IPS DF 19.7 (cell line): ENCODE measurements around the gene SSBP3.

Source experiments
- DNase-seq: peaks from one replicate; pipeline ENCODE4 v3.0.0-alpha.2; 2013; ENCODE audit warnings: low read depth, low spot score

SSBP3 gene

DNA sequence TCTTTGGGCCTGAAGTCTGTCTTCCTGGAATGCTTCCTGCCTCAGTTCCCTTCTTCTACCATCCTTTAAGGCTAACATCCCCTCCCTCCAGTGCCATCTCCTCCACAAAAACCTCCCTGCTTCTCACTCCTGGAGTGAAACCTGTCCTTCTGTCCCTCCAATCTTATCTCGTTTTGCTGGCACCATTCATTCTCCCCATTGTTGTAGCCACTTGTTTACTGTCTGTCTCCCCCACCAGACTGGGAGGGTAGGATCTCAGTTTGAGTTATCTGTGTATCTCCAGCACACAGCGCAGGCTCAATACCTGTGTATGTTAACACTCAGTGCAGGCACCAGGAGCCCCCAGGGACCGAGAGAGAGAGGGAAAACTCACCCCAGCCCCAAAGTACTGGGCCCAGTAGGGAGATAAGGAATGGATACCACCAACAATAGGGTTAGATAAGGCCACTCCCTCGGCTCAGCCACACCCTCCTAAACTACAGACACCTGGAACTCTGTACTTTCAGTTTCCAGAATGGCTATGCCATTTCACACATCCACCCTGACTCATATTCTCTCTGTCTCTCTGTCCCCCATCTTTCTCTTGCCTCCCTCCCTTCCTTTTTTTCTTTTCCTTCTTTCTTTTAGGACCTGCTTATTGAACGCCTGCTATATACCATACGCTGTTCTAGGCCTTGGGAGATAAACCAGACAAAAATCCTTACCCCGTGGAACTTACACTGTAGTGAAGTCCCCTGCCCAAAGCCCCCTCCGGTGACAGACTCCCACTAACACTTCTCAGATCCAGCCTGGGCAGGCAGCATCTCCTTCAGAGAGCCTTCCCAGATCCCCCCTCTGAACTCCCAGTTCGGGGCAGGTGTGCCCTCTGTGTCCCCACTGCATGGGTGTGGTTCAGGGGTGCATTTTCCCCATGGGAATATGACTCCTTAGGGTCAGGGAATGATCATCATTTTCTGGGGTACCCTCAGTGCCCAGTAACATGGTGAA, 3.3 kb upstream of the SSBP3 start:
- DNase-seq: no peak

DNA sequence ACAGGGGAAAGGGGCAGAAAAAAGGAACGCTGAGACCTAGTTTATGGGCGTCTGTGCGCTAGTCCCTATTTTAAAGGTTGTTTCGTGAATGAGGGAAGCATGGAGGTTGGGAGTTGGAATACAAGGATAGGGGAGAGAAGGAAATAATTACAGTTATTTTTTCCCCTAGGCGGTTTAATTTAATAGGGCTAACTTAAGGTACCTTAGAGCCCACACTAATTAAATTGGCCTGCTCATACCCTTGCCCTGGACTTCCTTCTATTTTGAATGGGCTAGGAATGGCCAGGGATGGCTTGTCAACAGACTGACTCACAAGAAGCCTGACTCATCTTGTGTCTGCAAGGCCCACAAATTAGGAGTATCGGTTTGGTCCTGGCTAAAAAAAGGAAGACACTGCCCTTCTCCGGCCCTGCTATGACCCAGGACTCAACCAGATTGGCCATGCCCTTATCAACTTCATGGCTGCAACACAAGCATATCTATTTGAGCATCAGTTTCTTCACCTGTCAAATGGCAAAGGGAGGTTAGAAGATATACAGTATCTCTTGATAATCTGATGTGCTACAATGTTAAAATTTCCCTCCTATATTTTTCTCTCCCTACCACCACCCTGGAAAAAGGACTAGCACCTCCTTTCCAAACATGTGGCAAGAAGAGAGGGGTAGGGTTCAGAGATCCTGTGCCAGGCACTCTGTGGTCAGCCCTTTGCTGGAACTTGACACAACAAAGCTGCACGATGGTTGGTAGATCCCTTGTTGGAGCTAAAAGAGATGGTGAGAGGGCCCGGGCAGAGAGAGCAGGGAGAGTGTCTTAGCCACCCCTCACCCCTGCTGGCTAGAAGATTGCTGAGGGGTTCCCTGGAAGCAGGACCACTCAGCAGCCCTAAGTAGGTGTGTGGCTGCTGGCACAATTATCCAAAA, 2.2 kb upstream of the SSBP3 start:
- DNase-seq: no peak

DNA sequence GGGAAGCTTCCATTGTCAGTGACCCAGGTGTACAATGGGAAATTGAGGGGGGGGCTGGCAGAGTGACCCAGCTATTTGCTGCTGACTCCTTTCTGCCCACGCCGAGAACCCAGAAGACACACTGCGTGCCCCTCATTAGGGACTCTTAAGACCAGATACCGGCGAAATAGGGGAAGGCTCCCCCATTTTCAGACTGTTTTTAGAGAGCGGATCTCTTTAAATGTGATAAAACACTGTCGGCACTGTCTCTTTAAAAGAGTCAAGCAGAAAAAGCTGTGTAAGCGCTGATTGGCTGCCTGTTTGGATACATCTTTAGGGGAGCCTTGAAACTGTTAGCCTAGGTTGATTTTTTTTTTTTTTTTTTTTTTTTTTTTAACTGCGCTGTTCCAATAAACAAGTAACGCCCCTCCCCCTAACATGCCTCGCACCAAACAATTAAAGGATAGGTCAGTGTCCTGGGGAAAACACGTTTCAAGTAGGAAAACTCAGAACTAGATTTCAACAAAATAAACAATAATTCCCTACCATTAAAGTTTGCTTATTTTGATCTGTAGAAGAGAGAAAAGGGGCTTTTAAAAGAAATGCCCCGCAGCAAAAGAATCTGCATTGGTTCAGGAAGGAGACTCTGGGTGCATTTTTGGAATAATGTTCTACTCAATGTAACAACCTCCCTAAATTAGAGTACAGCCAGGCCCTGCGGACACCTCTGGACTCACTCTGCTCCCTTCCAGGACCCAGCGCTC, 1.4 kb upstream of the SSBP3 start:
- DNase-seq: peak; percentile 85

DNA sequence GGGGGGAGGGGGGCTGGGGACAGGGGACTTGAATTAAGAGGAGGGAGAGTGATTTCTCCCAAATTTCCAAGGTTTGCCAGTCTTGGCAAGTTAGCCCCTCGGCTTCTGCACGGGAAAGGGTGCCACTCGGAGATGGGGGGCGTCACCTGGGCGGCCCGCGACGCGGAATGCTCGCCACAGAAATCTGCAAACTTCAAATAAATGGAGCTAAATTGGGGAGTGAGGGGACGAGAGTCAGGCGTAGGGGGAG, 885 bp upstream of the SSBP3 start:
- no peak for DNase-seq

DNA sequence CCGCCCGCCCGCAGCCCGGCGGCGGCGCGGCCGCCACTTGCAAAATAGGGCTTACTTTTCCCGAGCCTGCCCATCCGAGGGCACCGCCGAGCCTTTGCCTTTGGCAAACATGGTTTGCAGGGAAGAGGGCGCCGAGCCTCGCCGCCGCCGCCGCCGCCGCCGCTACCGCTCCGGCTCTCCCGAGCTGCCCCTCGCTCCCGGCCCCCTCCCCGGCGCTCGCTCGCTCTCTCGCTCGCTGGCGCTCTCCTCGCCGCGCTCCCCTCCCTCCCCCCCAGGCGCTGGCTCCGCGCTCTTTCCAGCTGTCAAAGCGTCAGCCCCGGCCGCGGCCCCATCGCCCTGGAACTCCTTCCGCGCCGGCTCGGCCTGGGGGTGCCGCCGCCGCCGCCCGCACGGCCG, 298 bp downstream of the SSBP3 start:
- no peak for DNase-seq

DNA sequence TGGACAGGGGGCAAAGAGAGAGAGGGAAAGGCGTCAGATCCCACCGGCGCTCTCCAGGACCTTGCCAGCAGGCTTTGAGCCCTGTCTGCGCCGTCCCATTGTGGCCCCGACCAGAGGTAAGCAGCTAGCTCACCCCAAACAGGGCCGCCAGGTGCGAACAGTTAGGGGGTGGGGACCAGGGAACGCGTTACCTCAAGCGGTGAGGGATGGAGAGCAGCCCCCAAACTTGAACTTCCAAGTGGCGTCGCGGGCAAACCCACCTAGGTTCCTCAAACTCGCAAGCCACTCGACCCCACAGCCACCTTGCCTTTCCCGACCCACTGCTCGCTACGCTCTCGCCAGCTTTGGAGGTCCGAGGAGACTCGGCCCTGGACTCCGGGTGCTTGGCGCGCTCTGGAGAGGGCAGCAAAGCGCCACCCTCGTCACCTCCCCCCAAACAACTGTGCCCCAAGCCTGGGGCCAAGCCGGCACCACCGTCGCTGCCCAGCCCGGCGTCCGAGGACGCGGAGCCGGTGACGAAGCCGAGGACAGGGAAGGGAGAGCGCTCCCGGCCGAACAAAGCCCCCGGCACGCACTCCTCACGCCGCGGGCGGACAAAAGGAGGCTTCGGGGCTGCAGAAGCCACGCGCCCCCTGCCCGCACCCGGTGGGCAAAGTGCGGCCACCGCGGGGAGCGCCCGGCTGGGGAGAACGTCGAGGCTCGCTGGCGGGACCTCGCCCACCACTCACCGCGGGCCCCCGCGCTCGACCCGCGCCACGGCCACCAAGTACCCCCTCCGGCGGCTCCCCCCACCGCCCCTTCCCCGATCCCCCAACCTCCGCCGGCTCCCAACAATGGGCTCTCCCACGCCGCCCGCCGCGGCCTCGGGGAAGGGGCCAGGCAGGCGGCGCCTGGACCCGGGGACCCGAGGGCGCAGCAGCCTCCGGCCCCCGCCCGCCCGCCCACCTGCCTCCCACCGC, 976 bp downstream of the SSBP3 start:
- no peak for DNase-seq

DNA sequence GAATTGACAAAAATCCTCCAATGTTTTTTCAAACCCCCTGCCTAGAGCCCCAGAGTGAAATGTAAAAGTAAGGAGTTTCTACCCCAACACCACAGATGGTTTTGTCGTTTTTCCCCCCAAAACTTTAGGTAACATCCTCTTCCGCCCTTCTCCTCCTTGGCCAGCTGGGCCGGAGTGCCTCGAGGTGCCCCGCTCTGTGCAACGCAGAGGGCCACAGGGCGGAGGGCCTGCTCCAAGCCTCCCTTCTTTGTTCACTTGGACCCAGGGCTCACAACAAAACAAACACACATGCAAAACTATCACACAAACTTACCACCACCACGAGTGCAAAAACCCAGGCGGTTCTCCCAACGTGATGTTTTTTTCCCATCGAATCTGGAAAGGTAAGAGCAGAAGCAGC, 1.9 kb downstream of the SSBP3 start:
- no peak for DNase-seq

DNA sequence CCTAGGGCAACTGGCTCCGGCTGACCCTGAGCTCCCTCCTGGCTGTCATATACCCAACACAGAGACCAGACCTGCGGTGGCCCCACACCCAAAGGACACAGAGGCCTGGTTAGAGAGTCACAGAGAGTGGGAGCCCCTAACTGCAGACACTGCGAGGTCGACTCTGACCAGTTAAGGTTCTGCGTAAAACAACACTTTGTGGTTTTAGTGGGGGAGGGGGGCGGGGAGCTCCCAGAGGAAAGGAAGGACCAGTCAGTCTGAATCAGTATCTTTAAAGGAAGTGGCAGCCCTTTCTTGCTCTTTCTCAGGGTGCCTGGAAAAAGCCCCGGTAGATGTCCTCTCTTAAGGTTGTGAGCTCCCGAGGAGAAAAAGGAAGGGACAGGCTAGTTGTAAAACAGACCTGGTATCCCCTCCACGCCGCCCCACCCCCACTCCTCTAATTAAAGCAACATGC, 2.4 kb downstream of the SSBP3 start:
- no peak for DNase-seq

DNA sequence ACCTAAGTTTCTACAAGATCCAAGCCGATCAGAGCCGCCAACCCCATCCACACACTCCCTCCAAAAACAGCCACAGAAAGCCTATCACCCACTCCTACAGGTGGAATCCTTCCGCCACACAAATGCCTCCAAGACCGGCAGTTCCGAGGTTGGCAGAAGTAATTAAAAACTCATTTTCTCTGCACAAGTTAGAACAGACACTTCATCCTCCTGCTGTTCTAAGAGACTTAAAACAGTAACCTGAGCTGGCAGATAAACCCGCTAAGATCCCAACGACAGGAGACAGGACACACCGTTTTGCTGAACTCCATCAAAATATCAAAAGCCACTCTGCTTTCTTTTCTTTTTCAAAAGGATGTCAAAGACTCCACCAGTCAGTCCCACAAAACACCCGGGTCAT, 2.8 kb downstream of the SSBP3 start:
- no peak for DNase-seq

DNA sequence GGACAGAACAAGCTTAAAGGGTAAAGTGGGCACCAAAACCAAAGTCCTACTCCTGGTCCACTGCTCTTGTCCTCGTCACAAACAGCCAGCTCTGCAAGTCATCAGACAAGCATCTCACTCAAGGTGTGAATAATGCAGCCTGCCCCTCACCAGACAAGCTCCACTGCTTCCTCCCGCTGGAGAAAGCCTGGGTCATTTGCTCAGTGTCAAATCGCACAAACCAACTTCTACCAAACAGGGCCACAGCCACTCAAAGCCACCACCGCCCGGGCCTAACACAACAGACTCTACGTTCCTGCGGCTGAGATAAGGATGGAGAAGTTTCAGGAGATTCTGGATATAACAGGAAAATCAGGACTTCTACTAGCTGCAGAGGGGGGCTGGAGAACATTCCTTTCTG, 3.3 kb downstream of the SSBP3 start:
- DNase-seq: no peak

DNA sequence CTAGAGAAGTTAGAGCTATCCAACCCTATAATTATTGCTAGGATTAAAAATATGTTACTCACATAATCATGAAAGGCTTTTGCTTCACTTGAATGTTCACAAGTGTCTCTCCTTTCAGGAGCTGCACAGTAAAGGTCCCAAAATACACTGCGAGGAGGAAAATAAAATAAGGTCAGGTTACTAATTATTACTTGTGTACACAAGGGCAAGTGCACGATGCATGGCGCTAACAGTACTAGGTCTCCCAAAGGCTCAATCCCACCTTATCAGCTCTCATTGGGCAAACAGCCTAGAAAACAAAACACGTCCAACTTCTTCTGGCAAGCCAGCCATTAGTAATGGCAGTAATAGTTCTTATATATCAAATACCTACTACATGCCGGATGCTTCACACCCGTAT, 4.4 kb downstream of the SSBP3 start:
- DNase-seq: no peak

DNA sequence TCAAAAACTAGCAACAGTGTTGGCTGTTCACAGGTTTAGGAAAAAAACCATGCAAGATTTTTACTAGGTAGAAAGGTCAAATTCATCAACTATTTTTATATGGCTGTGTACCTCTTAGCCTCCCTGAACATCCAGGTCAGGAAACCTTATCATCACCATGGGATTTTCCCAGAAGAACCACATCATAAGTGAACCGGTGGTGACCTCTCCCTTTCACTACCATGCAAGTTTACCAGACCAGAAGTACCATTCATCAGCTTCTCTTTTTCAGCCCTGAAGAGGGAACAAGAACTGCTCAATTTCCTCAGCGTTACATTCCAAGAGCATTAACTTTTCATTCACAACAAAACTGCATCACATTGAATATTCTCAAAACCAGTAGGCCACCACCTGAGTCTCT, 5.9 kb downstream of the SSBP3 start:
- DNase-seq: no peak

DNA sequence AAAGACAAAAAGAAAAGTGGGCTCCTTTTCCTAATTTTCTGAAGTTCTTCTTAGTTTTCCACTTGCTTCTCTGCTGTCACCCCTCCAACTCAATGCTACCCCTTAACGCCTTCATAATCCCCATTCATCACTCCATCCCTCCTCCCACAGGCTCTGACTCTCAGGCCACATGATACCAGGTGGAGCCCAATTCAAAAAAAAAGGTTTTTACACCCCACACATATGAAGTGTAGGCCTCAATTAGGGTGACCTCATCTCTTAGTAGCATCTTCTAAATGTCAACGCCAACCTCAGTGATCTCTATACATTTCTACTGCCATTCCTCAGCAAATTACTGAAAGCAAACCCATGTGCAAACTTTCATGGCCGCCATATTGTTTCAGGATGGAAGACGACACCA, 6.4 kb downstream of the SSBP3 start:
- no peak for DNase-seq

DNA sequence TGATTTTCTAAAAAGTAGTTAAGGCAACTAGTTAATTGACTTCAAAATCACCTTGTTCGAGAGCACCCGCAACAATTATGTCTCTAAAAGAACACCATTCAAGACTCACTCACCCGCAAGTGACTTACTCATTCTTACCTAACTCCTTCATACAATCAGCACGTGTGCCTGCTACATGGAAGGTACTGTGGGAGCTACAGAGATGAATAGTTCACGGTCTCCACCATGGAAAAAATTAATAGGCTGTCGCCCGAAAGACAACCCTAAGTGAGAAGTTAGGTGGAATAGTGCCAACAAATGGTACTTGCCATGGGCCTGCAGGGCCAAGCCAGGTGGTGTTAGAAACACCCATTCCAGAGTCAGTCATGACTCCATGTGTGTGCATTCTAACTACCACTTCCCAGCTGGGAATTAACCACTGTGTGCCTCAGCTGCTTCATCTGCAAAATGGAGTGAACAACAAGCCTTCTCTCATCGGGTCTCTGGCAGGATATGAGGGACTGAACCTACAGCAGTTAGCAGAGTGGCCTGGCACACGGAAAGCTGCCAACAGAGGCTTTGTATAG, 7.1 kb downstream of the SSBP3 start:
- DNase-seq: no peak

DNA sequence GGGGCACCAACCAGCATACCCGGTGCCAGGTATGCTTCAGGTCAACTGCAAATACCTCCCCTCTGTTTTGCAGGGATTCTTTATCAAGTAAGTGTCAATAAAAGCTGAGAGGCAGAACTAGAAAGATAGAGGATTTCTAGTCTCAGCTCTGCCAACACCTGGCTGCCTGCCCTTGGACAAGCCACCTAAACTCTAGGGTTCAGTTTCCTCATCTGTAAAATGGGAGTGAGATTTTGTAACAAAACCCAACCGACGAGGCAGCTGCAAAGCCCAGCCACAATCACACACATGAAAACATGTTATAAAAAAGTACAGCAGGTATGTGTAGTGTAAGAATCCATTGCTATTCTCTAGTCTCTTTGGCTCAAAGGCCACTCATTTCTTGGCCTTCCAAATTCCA, 8.2 kb downstream of the SSBP3 start:
- no peak for DNase-seq

DNA sequence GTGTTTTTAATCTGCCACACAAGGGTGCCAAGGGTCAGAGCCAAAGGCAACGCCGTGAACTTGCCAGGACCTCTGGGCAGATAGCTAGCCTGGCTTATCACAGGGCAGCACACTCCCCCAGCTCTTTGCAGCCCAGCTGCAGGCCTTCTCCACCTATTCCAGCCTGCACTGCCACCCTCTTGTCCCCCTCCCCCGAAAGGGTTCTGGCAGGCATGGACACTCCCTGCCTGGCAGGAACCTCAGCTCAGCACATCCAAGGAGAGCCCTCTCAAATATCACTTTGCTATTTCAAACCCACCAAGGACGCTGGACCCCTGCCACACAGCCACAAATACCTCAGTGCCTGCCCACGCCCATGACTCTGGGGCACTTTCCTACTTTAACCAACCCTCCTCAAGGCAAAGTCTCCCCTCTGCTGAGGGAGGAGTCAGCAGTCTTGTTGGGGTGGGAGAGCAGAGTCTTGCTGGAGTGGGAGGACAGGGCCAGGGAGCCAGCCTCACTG, 9.1 kb downstream of the SSBP3 start:
- no peak for DNase-seq

DNA sequence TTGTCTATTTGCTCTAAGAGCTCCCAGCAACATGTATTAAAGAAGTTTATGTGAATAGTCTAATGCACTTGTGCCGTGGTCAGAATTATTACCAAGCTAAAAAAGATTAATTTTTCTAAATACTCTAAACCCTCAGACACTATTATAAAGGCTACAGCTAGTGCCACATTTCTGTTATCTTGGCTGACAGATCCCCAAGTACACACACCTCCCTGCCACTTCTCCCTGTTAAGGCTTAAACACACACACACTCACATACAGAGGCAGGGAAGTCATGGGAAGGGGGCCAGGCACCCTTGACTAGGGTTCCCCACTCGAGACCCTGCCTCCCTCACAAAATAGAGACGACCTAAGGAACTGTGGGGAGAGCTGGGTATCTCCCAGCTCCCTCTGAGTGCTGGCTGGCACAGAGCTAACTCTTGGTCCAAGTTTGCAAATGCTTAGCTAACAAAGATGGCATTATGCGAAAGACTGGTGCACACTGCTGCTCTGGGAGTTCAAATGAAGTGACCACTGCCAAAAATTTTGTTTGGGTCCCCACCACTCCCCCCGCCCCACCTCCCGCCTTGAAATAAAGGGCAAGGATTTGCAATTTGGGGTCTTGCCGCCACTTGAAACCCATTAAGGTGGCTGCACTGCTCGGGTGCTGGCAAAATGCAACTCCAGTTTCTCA, 9.8 kb downstream of the SSBP3 start:
- no peak for DNase-seq

DNA sequence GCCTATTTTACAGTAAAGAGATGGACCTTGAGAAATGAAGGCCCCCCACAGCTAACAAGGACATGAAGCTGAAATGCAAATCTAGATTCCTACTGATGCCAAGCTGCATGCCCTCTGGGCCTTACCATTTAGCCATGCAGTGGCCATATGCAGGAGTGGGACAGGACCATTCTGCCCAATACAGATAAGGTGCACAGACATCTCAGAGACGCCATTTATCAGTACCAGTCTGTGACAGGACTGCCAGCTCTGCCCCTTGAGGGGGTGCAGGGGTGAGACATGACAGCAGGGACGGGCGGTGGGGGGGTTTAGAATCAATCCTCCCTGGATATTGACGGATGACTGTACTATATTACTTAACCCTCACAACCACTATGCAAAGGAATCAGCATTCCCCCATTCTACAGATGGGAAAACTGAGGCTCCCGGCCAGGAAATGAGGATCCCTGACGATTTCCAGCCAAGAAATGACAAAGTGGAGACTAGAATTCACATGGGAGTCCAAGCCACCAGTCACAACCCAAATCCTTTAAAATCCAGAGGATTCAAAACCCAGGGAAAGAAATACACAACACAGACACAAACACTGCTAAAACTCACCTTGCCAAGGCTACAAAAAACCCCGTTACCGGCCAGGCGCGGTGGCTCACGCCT, 10.8 kb downstream of the SSBP3 start:
- DNase-seq: no peak

DNA sequence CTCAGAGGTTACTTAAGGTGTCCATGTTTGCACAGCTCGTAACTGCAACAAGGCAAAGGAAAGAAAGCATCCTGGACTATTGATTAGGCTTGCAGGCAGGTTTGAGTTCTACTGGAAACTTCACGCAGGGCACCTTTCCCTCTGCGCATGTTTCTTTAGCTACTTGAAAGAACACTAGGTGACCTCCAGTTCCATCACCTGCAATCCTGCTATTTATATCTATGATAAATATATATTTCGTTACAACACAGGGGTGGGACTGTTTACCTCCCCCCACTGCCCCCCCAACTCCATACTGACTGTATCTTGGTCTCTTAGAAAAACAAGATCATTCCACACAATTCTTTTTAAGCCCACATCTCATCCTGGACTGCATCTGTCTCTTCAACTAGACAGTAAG, 12.1 kb downstream of the SSBP3 start:
- DNase-seq: no peak
